GM08714 (cell line): Measurements from ENCODE around the gene PCGF5.
"Not testable (repeated sequence)": the region's sequence is repeated elsewhere in the genome, so short reads cannot be mapped to it uniquely, and the experiment has no call there.

Experiments
- H3K4me3 ChIP-seq: fragments of 200-500 bp; sonication (Bioruptor generic); 2 replicates; pipeline ENCODE4 v1.5.1; 2014; ENCODE audit warnings: mild to moderate bottlenecking, low read length, inconsistent platforms
- ZNF274 ChIP-seq: IDR thresholded peaks from 2 replicates; pipeline ENCODE4 v1.6.1; 2012; ENCODE audit warnings: mild to moderate bottlenecking, low read depth, low read length

The PCGF5 gene

GRCh38 chr10:91312382-91312733 lies 91.9 kb downstream of the PCGF5 start:
- TF ChIP-seq ZNF274 = no peak
- H3K4me3 ChIP-seq = no peak overlapping the region

- H3K4me3 ChIP-seq = no peak overlapping the region
- no peak for TF ChIP-seq ZNF274
Measured at GRCh38 chr10:91313796-91314485, 93.5 kb downstream of the PCGF5 start.

- no peak for TF ChIP-seq ZNF274
- H3K4me3 ChIP-seq = no peak overlapping the region
Measured at GRCh38 chr10:91316486-91316885, 96.0 kb downstream of the PCGF5 start.

- H3K4me3 ChIP-seq = no peak overlapping the region
- TF ChIP-seq ZNF274 = no peak
Measured at GRCh38 chr10:91317541-91317940, 97.1 kb downstream of the PCGF5 start.

- H3K4me3 ChIP-seq = no peak overlapping the region
- no peak for TF ChIP-seq ZNF274
Measured at GRCh38 chr10:91319336-91319735, 98.9 kb downstream of the PCGF5 start.

- not testable (repeated sequence) for H3K4me3 ChIP-seq
Measured at GRCh38 chr10:91323293-91323905, 102.9 kb downstream of the PCGF5 start.

GRCh38 chr10:91328320-91328984 lies 108.0 kb downstream of the PCGF5 start:
- H3K4me3 ChIP-seq = no peak overlapping the region
- no peak for TF ChIP-seq ZNF274
